ENCODE data around the gene BEGAIN. TPM values are rescaled to one million over a fixed set of nuclear protein-coding genes. Genes with fewer than 3 reads are reported as not detected.

The BEGAIN gene
- total RNA-seq, 1 experiment from 2014 or later: not detected

GRCh38 chr14:100601914-100602313 is 14.7 kb upstream of the BEGAIN start:
- no peaks in the 10 kb centered on the region for H3K36me3 ChIP-seq (ENCODE audit: low read depth)
- TF ChIP-seq EZH2 (IDR thresholded peaks at IDR 0.05; ENCODE audit: low read depth): no peak
- TF ChIP-seq, protein P1, sequence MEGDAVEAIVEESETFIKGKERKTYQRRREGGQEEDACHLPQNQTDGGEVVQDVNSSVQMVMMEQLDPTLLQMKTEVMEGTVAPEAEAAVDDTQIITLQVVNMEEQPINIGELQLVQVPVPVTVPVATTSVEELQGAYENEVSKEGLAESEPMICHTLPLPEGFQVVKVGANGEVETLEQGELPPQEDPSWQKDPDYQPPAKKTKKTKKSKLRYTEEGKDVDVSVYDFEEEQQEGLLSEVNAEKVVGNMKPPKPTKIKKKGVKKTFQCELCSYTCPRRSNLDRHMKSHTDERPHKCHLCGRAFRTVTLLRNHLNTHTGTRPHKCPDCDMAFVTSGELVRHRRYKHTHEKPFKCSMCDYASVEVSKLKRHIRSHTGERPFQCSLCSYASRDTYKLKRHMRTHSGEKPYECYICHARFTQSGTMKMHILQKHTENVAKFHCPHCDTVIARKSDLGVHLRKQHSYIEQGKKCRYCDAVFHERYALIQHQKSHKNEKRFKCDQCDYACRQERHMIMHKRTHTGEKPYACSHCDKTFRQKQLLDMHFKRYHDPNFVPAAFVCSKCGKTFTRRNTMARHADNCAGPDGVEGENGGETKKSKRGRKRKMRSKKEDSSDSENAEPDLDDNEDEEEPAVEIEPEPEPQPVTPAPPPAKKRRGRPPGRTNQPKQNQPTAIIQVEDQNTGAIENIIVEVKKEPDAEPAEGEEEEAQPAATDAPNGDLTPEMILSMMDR (conservative IDR thresholded peaks at IDR 0.05): no peak
- H3K4me3 ChIP-seq: no peak overlapping the region
- no peaks in the 10 kb centered on the region for H3K9me3 ChIP-seq (ENCODE audit: insufficient read depth, low read depth)
- ChIA-PET POLR2A (ENCODE audit: unreplicated experiment) (no interaction called here), CTCF (no interaction called here)
- H3K27me3 ChIP-seq (ENCODE audit: insufficient read depth, low read depth): peaks cover 66% of the 10 kb centered on the region
- no peaks in the 10 kb centered on the region for H3F3A ChIP-seq (ENCODE audit: insufficient read depth, low read depth)
- H2AFZ ChIP-seq: no peak overlapping the region
- intact Hi-C loops (cut with micrococcal nuclease; ENCODE audit: unreplicated experiment): no loop called here
- no peak overlapping the region for H3K4me2 ChIP-seq
- BruUV-seq (replicated peaks): no TSS peak
- H3K79me2 ChIP-seq (ENCODE audit: low read depth): no peaks in the 10 kb centered on the region
- H3K27ac ChIP-seq: no peak overlapping the region
- H3K4me1 ChIP-seq (replicated peaks; ENCODE audit: insufficient read depth): no peaks in the 10 kb centered on the region
- H4K20me1 ChIP-seq (ENCODE audit: insufficient read depth): no peaks in the 10 kb centered on the region
- DNase-seq: no peak
- no peaks in the 10 kb centered on the region for H3K9me2 ChIP-seq (ENCODE audit: insufficient read depth)

- ChIA-PET POLR2A (ENCODE audit: unreplicated experiment) (no interaction called here), CTCF (no interaction called here)
- Histone ChIP-seq H3K9me3 (ENCODE audit: insufficient read depth, low read depth) (no peaks in the 10 kb centered on the region), H4K20me1 (ENCODE audit: insufficient read depth) (no peaks in the 10 kb centered on the region), H3K4me1 (replicated peaks; ENCODE audit: insufficient read depth) (no peaks in the 10 kb centered on the region), H3K9me2 (ENCODE audit: insufficient read depth) (no peaks in the 10 kb centered on the region), H3K4me2 (no peak overlapping the region), H3F3A (ENCODE audit: insufficient read depth, low read depth) (no peaks in the 10 kb centered on the region), H2AFZ (no peak overlapping the region), H3K79me2 (ENCODE audit: low read depth) (no peaks in the 10 kb centered on the region), H3K27ac (no peak overlapping the region), H3K36me3 (ENCODE audit: low read depth) (no peaks in the 10 kb centered on the region), H3K27me3 (ENCODE audit: insufficient read depth, low read depth) (peaks cover 66% of the 10 kb centered on the region), H3K4me3 (no peak overlapping the region)
- no peak for DNase-seq
- intact Hi-C loops (cut with micrococcal nuclease; ENCODE audit: unreplicated experiment): no loop called here
- TF ChIP-seq EZH2 (IDR thresholded peaks at IDR 0.05; ENCODE audit: low read depth): no peak
- TF ChIP-seq, protein P1 (conservative IDR thresholded peaks at IDR 0.05): no peak
- no TSS peak for BruUV-seq (replicated peaks)
Observed at GRCh38 chr14:100601064-100601463, 13.8 kb upstream of the BEGAIN start.

DNA sequence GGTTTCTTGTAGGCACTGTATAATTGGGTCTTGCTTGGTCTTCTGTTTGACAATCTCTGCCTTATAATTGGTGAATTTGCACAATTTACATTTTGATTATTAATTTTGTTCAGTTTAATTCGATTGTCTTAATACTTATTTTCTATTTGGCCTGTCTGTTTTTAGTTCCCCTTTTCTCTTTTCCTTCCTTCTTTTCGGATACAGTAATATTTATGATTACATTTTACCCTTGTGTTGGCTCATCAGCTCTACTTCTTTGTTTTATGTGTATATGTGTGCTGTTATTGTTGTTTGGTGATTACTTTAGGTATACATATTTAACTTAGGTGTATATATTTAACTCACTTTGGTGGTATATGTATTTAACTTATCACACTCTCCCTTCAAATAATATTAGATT is 12.8 kb upstream of the BEGAIN start:
- CTCF ChIA-PET: no interaction called here
- POLR2A ChIA-PET (ENCODE audit: unreplicated experiment): no interaction called here
- no peak overlapping the region for H2AFZ ChIP-seq

More for the DNA sequence above, 12.8 kb upstream of the BEGAIN start:
- no peaks in the 10 kb centered on the region for H3K4me1 ChIP-seq (replicated peaks; ENCODE audit: insufficient read depth)
- no peaks in the 10 kb centered on the region for H3K36me3 ChIP-seq (ENCODE audit: low read depth)
- H3K9me2 ChIP-seq (ENCODE audit: insufficient read depth): no peaks in the 10 kb centered on the region
- H3K4me3 ChIP-seq: no peak overlapping the region
- H3K9me3 ChIP-seq (ENCODE audit: insufficient read depth, low read depth): no peaks in the 10 kb centered on the region
- H3K79me2 ChIP-seq (ENCODE audit: low read depth): no peaks in the 10 kb centered on the region
- BruUV-seq (replicated peaks): no TSS peak
- no peak for DNase-seq
- no peak overlapping the region for H3K4me2 ChIP-seq
- peaks cover 76% of the 10 kb centered on the region for H3K27me3 ChIP-seq (ENCODE audit: insufficient read depth, low read depth)
- no peak overlapping the region for H3K27ac ChIP-seq
- intact Hi-C loops (cut with micrococcal nuclease; ENCODE audit: unreplicated experiment): no loop called here
- H3F3A ChIP-seq (ENCODE audit: insufficient read depth, low read depth): no peaks in the 10 kb centered on the region
- H4K20me1 ChIP-seq (ENCODE audit: insufficient read depth): no peaks in the 10 kb centered on the region
- TF ChIP-seq, protein P1 (conservative IDR thresholded peaks at IDR 0.05): no peak
- TF ChIP-seq EZH2 (IDR thresholded peaks at IDR 0.05; ENCODE audit: low read depth): no peak
